Endothelial cell (in vitro differentiated cells): Measurements from ENCODE around the gene ASB2. TPM values are rescaled to one million over a fixed set of nuclear protein-coding genes. Genes with fewer than 3 reads are reported as not detected.

Source experiments
- DNase-seq: peaks from one replicate; pipeline ENCODE4 v3.0.0; 2021; ENCODE audit warnings: low spot score
- H3K27ac Mint-ChIP-seq: one replicate; pipeline ENCODE4 v1.8.0; 2021; ENCODE audit warnings: mixed read lengths, inconsistent platforms; ENCODE audit not compliant: unreplicated experiment
- H3K27me3 Mint-ChIP-seq: one replicate; pipeline ENCODE4 v1.8.0; 2021; ENCODE audit warnings: mild to moderate bottlenecking, moderate library complexity, mixed read lengths, inconsistent platforms; ENCODE audit not compliant: unreplicated experiment
- H3K36me3 Mint-ChIP-seq: one replicate; pipeline ENCODE4 v1.8.0; 2021; ENCODE audit warnings: mild to moderate bottlenecking, low read depth, mixed read lengths, inconsistent platforms; ENCODE audit not compliant: unreplicated experiment
- H3K4me1 Mint-ChIP-seq: one replicate; pipeline ENCODE4 v1.8.0; 2021; ENCODE audit warnings: mild to moderate bottlenecking, mixed read lengths, inconsistent platforms; ENCODE audit not compliant: unreplicated experiment
- H3K4me3 Mint-ChIP-seq: one replicate; pipeline ENCODE4 v1.8.0; 2021; ENCODE audit warnings: mild to moderate bottlenecking, mixed read lengths, inconsistent platforms; ENCODE audit not compliant: unreplicated experiment
- H3K9me3 Mint-ChIP-seq: one replicate; pipeline ENCODE4 v1.8.0; 2021; ENCODE audit warnings: mixed read lengths, inconsistent platforms; ENCODE audit not compliant: unreplicated experiment
- total RNA-seq: library from RNA; stranded (reverse); fragmentation: NEBNext Ultra II Directional; extraction: Animal tissue kit (Norgen Biotek cat#: 25700); gene quantifications from one replicate; pipeline ENCODE4 v1.2.1, GENCODE V29; 2021; ENCODE audit not compliant: unreplicated experiment
- TF ChIP-seq, protein P1 (sequence below): fragments of 200-600 bp; sonication (generic); IDR thresholded peaks from one replicate; pipeline ENCODE4 v1.5.0; 2021; ENCODE audit warnings: antibody characterized with exemption; ENCODE audit not compliant: unreplicated experiment

Gene ASB2
- total RNA-seq, 1 donor from 2014 or later, result not detected

DNA sequence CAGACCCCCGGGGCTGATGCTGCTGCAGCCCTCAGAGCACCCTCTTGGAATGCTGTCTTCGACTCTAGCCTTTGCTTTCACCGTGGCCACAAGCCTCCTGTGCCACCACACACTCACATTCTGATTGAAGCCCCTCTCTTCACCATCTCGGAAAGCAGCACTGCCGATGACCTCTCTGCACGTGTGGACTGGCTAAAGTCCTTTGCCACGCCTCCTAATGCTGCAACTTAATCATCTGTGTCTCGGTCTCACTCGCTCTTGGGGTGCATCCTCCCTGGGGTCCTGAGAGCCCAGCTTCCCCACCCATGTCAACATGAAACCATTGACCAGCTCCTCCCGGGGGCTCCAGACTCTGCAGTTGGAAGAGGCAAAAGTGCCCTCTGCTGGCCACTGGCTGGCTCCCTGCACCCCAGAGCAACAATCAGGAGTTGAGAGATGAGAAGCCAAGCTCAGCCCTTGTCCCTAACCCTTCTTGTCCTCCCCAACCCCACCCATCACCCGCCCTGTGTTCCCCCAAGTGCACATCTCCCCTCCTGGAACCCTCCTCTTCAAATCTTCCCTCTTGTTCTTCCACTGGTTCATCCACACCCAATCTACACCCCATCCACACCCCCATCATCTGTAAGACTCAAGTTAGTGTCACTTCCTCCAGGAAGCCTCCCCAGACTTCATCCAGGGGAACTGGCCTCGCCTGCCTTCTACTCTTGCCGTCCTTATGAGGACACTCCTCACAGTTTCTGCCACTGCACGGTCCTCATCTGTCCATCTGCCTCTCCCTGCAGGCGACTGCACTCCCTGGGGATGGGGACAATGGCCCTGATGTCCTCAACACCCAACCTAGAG, 72.8 kb downstream of the ASB2 start:
- Mint-ChIP-seq H3K36me3 (no peaks in the 10 kb centered on the region), H3K27me3 (peaks cover 1% of the 10 kb centered on the region), H3K9me3 (no peaks in the 10 kb centered on the region), H3K4me1 (peaks cover 6% of the 10 kb centered on the region), H3K27ac (no peak overlapping the region), H3K4me3 (no peak overlapping the region)
- TF ChIP-seq, protein P1, sequence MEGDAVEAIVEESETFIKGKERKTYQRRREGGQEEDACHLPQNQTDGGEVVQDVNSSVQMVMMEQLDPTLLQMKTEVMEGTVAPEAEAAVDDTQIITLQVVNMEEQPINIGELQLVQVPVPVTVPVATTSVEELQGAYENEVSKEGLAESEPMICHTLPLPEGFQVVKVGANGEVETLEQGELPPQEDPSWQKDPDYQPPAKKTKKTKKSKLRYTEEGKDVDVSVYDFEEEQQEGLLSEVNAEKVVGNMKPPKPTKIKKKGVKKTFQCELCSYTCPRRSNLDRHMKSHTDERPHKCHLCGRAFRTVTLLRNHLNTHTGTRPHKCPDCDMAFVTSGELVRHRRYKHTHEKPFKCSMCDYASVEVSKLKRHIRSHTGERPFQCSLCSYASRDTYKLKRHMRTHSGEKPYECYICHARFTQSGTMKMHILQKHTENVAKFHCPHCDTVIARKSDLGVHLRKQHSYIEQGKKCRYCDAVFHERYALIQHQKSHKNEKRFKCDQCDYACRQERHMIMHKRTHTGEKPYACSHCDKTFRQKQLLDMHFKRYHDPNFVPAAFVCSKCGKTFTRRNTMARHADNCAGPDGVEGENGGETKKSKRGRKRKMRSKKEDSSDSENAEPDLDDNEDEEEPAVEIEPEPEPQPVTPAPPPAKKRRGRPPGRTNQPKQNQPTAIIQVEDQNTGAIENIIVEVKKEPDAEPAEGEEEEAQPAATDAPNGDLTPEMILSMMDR, result no peak
- DNase-seq, result peak; percentile 46

DNA sequence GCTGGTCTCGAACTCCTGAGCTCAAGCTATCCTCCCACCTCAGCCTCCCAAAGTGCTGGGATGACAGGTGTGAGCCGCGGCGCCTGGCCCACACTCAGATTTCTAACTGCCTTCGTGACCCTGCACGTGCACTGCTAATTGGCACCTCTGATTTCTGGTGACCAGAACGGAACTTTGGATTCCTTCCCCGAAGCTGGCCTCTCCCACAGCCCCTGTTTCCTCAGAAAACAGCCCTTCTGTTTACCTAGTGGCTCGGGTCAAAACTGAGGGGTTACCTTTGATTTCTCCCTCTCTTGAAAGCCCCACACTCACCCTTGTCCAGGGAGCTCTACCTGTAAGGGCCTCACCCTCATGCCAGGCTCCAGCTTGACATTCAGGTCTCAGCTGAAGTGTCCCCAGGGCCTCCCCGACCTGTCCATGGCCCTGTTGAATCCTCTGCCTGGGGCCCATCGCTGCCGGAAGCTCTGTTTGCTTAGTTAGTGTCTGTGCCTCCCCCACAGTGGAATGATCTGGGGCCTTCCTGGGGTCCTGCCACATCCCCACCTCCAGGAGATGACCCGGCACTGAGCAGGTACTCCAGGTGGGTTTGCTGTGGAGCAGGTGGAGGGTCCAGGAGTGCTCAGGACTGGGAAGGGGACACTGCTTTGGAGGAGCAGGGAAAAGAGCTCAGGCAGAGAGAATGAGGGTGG, 73.6 kb downstream of the ASB2 start:
- Mint-ChIP-seq H3K9me3 (no peaks in the 10 kb centered on the region), H3K36me3 (no peaks in the 10 kb centered on the region), H3K27me3 (peaks cover 1% of the 10 kb centered on the region), H3K4me3 (no peak overlapping the region), H3K4me1 (peaks cover 6% of the 10 kb centered on the region), H3K27ac (no peak overlapping the region)
- DNase-seq, result no peak
- TF ChIP-seq, protein P1, result no peak

DNA sequence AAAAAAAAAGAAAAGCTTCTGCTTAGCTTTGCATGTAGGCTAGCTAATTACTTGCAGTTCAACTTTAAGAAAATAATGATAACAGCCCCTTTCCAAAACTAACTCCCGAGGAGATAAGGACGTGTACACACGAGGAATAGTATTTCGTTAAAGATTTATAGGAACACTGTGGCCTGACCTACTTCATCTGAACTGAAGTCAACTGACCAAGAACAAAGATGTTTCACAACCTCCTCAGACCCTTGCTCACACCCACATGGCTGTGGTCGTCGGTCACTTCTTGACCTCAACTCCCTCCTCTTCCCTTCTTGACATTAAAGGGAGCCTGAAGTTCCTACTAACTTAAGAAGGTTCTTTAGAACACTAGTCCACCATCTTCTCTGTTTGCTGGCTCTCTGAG, 74.6 kb downstream of the ASB2 start:
- H3K27me3 Mint-ChIP-seq, result peaks cover 1% of the 10 kb centered on the region
- no peak overlapping the region for H3K4me3 Mint-ChIP-seq
- DNase-seq, result no peak
- TF ChIP-seq, protein P1, result no peak
- H3K36me3 Mint-ChIP-seq, result no peaks in the 10 kb centered on the region
- H3K27ac Mint-ChIP-seq, result no peak overlapping the region
- peaks cover 6% of the 10 kb centered on the region for H3K4me1 Mint-ChIP-seq
- no peaks in the 10 kb centered on the region for H3K9me3 Mint-ChIP-seq

GRCh38 chr14:93898731-93899130, 77.6 kb downstream of the ASB2 start:
- Mint-ChIP-seq H3K9me3 (no peaks in the 10 kb centered on the region), H3K36me3 (no peaks in the 10 kb centered on the region), H3K27ac (no peak overlapping the region)

More at GRCh38 chr14:93898731-93899130, 77.6 kb downstream of the ASB2 start:
- Mint-ChIP-seq H3K4me1 (no peaks in the 10 kb centered on the region), H3K4me3 (no peak overlapping the region), H3K27me3 (no peaks in the 10 kb centered on the region)
- DNase-seq, result no peak
- TF ChIP-seq, protein P1, result no peak
